GM12874 (cell line): ENCODE results near the gene MRPL55.

ENCODE experiments used
- CTCF ChIP-seq: IDR thresholded peaks from 2 replicates; pipeline ENCODE4 v1.5.1; 2011; ENCODE audit warnings: low read depth, mild to moderate bottlenecking, control low read depth, low read length, moderate library complexity; ENCODE audit not compliant: insufficient read depth

The MRPL55 gene

GRCh38 chr1:228073061-228073856, 35.8 kb downstream of the MRPL55 start:
- no peak for TF ChIP-seq CTCF

- no peak for TF ChIP-seq CTCF
Observed at GRCh38 chr1:228072658-228073043, 36.4 kb downstream of the MRPL55 start.

GRCh38 chr1:228071839-228072657, 37.1 kb downstream of the MRPL55 start:
- no peak for TF ChIP-seq CTCF

- TF ChIP-seq CTCF: no peak
Observed at GRCh38 chr1:228070851-228071250, 38.2 kb downstream of the MRPL55 start.

GRCh38 chr1:228070173-228070572, 38.9 kb downstream of the MRPL55 start:
- no peak for TF ChIP-seq CTCF

GRCh38 chr1:228068359-228068758, 40.7 kb downstream of the MRPL55 start:
- no peak for TF ChIP-seq CTCF

- no peak for TF ChIP-seq CTCF
Observed at GRCh38 chr1:228066891-228067654, 42.0 kb downstream of the MRPL55 start.
